ENCODE data around the gene CACNA2D3.

DNA sequence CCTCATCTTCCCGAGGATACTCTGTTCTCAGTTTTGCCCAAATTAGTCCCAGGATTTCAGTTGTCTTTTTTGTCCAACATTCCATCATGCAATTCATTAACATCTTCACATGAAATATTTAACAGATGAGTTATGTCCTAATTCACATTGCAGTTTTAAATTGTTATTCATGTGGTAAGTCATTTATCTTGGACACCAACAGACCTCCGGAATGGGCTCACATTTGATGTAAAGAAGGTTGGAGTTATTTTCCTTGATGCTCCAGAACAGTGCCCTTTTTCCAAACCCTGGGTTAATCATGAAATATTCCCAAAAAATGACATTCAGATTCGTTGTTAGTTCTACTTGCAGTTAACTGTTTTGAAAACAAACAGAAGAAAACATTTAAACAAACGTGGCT is 838.3 kb downstream of the CACNA2D3 start:
- TF ChIP-seq, protein P1, sequence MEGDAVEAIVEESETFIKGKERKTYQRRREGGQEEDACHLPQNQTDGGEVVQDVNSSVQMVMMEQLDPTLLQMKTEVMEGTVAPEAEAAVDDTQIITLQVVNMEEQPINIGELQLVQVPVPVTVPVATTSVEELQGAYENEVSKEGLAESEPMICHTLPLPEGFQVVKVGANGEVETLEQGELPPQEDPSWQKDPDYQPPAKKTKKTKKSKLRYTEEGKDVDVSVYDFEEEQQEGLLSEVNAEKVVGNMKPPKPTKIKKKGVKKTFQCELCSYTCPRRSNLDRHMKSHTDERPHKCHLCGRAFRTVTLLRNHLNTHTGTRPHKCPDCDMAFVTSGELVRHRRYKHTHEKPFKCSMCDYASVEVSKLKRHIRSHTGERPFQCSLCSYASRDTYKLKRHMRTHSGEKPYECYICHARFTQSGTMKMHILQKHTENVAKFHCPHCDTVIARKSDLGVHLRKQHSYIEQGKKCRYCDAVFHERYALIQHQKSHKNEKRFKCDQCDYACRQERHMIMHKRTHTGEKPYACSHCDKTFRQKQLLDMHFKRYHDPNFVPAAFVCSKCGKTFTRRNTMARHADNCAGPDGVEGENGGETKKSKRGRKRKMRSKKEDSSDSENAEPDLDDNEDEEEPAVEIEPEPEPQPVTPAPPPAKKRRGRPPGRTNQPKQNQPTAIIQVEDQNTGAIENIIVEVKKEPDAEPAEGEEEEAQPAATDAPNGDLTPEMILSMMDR (conservative IDR thresholded peaks at IDR 0.05) = no peak
- no peak for TF ChIP-seq EZH2 (IDR thresholded peaks at IDR 0.05; ENCODE audit: low read depth)

Data from PC-9 (cell line).